Stimulated activated CD8-positive, alpha-beta memory T cell treated with anti-CD3 and anti-CD28 coated beads, Interleukin-2, amount 100 ng/mL, for 48 hours (primary cell): Measurements from ENCODE around the gene ANO7.

ENCODE experiments used
- DNase-seq, 2 donors: peaks; one replicate each; pipeline ENCODE4 v3.0.0-alpha.2; 2020; ENCODE audit warnings: low read depth in 2 of 2

ANO7 gene

GRCh38 chr2:241227594-241227993 lies 39.1 kb downstream of the ANO7 start:
- DNase-seq, result no peak

DNA sequence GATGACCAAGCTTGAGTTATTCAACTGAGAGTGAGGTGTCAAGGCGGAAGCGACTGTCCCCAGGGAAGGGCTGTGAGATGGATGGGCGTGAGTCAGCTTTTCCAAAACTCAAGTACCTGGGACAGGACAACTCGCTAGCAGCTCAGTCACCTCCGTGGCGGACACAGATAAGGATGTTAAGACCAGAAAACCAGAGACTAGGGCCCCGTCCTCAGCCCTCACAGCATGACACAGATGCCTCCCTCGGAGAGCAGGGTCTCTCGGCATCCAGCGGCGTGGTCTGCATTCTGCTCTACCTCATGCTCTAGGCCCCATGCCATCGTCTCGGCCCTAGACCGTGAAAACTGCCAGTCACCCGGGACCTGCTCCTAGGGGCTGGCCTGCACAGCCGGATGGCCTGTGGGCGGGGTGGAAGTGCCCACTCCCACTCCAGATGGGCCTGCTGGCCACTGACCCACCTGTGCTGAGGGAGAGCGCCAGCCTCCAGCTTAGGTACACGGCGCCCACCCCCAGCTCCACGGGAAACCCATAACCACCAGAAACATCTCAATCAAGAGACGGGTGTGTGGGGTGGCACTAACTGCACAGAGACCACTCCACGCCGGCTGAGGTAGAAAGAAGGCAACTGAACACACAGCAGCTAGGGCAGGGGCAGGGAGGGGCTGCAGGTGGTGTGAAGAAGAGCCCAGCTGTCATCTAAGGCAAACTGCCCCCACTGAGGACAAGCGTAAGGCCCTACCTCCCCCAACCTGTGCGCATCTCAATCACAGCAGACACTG lies 39.8 kb downstream of the ANO7 start:
- DNase-seq, result no peak

DNA sequence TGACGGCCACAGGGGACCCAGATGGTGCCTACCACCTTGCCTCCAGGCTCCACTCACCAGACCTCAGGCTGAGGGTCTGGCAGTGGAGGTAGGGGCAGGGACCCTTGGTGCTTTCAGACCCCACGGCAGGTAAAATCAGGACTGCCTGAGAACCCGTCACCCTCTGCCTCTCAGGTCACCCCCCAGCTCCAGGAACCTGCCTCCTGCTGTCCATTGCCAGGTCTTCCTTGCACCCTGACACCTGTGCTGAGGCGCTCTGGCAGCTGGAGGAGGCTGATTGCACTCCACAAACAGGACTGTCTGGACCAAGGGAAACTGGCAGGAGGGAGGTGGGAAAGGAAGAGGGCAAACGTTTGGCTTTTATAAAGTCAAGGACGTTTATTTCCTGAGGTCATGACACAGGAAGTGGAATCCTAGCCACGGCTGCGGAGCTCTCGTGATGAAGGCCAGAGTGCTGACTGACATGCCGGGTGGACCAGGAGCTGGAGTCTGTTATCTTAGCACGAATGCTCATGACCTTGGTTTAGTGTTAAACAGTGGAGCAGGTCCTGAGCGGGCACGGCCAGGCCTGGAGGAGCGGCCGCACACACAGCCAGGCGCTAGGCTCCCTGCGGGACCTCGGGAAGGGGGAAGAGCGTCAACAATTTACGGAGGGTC lies 40.5 kb downstream of the ANO7 start:
- DNase-seq, result no peak

DNA sequence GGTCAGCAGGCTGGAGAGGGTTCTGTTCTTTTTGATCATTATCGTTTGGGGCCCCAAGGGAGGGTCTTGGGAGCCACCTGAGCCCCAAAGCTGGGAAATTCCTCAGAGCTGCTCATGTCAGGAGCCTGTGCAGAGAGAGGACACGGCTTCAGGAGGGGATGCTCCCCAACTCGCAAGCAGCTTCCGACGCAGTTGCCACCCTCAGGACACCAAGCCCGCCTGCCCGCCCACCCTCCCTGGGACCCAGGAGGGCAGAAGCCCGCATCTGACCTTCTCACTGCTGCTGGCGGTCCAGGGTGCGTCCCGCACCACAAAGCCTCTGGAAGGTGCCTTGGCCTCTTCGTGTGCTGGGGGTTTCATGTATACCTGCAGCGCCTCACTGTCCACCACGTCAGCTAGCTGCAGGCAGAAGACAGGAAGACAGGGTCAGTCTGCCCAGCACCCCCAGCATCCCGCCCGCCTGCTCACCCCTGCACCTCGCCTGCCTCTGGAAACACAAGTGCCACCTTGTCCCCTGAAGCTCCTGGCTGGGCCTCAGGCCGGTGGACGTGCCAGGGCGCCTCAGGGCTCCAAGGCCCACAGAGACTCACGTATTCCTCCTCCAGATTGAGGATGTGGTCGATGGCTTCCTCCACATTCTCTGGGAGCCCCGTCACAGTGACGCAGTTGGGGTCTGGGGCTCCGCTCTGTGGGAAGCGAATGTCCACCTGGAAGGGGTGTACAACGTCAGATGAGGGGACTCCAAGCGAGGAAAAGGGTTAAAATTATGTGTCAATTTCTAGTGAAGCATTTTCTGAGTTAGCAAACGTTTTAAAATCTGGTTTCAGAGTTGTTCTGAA lies 41.3 kb downstream of the ANO7 start:
- DNase-seq, result no peak

GRCh38 chr2:241230435-241230834 lies 42.0 kb downstream of the ANO7 start:
- no peak for DNase-seq

DNA sequence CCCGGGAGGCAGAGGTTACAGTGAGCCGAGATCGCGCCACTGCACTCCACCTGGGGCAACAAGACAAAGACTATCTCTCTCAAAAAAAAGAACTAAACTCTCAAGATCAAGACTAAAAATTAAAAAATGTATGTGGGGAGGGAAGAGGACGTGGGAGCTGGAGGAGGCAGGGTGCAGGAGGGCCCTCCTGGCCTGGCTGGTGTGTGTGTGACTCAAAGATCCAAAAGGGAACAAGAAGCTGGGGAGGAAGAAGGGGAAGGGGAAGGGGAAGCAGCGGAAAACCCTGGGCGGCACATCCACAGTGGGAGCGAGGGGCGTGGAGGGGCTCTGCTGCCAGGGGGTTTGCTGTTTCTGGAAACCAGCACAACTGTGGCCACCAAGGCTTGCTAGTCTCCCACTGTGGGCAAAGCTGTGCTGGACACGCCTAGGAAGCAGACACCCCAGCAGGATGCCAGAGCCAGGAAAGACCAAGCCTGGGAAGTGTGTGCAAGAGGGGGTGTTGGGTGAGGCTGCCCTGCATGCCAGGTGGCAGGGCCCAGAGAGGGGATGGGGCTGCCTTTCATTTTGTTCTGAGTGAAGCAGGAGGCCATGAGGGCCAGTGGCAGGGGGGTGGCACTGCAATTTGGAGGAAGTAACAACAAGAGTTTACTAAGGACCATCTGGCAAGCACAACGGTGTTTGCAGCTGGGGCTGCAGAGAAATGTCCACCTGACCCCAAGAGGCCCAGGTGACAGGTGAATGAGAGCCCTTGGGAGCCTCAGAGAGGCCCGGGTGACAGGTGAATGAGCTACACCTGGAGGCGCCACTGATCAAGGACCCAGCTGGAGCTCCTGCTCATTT lies 44.5 kb downstream of the ANO7 start:
- DNase-seq, result no peak

- no peak for DNase-seq
These were observed 45.8 kb downstream of the ANO7 start for GRCh38 chr2:241234066-241234790.

- no peak for DNase-seq
These were observed 46.7 kb downstream of the ANO7 start for GRCh38 chr2:241234962-241235740.

GRCh38 chr2:241235859-241236593 lies 47.5 kb downstream of the ANO7 start:
- no peak for DNase-seq

DNA sequence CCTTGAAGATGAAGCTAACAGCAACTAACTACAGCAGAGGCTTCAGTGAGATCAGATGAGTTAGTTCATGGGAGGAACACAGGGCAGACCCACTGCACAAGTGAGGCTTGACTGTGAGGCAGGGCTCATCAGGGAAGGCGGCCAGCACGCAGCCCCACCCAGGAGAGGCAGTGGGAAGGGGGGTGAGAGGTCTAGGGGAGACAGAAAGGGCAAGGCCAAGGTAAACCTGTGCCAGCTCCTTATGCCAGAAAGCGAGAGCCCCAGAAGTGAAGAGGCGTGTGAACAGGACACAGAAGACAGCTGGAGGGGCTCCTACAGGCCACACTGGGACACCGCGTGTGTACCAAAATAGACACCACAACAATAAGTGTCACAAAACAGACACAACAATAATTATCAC lies 48.6 kb downstream of the ANO7 start:
- no peak for DNase-seq

GRCh38 chr2:241237949-241238371 lies 49.5 kb downstream of the ANO7 start:
- DNase-seq, result no peak

- no peak for DNase-seq
These were observed 50.3 kb downstream of the ANO7 start for GRCh38 chr2:241238693-241239198.

- DNase-seq, result no peak
These were observed 51.2 kb downstream of the ANO7 start for GRCh38 chr2:241239552-241240202.

- DNase-seq, result no peak
These were observed 52.0 kb downstream of the ANO7 start for GRCh38 chr2:241240320-241241004.

GRCh38 chr2:241241669-241242068 lies 53.2 kb downstream of the ANO7 start:
- no peak for DNase-seq

- no peak for DNase-seq
These were observed 53.8 kb downstream of the ANO7 start for GRCh38 chr2:241242306-241242705.

- DNase-seq, result no peak
These were observed 55.9 kb downstream of the ANO7 start for GRCh38 chr2:241244368-241244767.

- DNase-seq, result no peak
These were observed 59.8 kb downstream of the ANO7 start for GRCh38 chr2:241248289-241248688.
